ENCODE data around the gene CEP128.

CEP128 gene

DNA sequence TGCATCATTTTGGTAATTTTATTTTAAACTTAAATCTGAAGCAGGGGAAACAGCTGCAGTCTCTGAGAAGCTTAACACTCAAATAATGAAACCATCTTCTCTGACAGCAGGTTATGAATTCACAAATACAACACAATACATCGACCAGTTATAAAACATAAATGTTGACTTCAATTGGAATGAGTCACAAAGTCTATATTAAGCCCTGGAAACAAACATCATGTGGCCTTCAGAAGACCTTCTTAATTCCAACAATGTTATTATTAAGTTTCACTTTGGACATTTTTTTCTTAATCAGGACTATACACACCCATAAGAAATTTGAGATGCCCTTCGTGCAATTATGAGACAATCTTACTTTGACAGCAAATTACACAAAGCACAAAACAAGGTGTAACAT lies 68.9 kb downstream of the CEP128 start:
- peak in 1 of 2 donors; percentile 27 for ATAC-seq

- ATAC-seq, result no peak
Observed at GRCh38 chr14:80868260-80868659, 73.3 kb downstream of the CEP128 start.

DNA sequence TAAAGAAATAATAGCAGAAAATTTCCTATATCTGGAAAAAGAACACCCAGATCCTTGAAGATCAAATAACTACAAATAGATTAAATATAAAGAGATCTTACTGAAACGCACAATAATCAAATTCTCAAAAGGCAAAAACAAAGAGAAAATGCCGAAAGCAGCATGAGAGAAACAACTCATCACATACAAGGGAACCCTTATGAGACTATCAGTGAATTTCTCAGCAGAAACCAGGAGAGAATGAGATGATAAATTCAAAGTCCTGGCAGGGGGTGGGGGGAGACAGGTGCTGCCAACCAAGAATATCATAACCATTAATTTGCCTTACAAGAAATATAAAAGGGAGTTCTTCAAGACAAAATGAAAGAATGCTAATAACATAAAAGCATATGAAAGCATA lies 73.7 kb downstream of the CEP128 start:
- no peak for ATAC-seq

DNA sequence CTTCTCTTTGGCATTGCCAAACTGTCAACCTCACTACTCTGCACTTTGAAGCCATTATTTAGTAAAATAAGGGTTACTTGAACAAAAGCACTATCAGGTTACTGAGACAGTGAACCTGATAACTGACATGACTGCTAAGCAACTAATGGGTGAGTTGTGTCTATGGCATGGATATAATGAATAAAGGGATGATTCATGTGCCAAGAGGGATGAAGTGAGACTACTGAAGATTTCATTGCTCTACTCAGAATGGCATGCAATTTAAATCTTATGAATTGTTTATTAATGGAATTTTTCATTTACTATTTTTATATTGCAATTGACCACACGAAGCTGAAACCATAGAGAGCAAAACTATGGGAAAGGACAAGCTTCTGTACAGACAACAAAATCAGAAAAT lies 74.4 kb downstream of the CEP128 start:
- no peak for ATAC-seq

GRCh38 chr14:80865565-80865964 lies 76.0 kb downstream of the CEP128 start:
- ATAC-seq, result no peak

- no peak for ATAC-seq
Observed at GRCh38 chr14:80862983-80863382, 78.6 kb downstream of the CEP128 start.

DNA sequence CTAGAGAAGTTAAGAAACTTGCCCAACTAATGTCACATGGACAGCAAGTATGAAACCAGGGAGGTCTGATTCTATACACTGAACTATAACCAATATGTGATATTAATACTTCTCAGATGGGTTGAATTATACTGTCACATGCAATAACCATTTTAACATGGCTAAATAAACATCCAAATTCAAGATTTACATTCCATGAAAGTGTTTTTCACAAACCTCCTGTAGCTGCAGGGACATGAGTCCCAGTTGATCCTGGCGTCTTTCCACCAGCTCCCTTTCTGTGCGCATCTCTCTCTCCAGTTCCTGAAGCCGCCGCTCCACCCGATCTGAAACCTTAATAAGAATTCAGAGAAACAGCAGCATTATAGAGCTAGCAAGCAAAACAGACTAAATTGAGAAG lies 79.0 kb downstream of the CEP128 start:
- no peak for ATAC-seq

GRCh38 chr14:80850197-80850814 lies 91.2 kb downstream of the CEP128 start:
- ATAC-seq, result no peak

- ATAC-seq, result no peak
Observed at GRCh38 chr14:80847070-80847469, 94.5 kb downstream of the CEP128 start.

- ATAC-seq, result no peak
Observed at GRCh38 chr14:80845856-80846255, 95.7 kb downstream of the CEP128 start.

GRCh38 chr14:80844872-80845271 lies 96.7 kb downstream of the CEP128 start:
- no peak for ATAC-seq

- ATAC-seq, result no peak
Observed at GRCh38 chr14:80839743-80840142, 101.8 kb downstream of the CEP128 start.

DNA sequence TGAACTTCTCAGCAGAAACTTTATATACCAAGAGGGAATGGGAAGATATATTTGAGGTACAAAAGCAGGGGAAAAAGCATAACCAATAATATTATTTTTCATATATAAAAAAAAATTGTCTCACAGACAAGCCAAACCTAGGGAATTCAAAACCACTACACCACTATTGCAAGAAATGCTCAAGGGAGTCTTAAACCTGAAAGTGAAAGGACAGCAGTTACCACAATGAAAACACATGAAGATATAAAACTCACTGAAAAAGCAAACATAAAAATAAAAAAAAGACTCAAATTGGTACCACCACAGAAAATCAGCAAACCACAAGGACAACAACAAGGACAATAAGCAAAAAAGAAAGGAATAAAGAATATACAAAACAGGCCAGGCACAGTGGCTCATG lies 131.9 kb downstream of the CEP128 start:
- ATAC-seq, result no peak

DNA sequence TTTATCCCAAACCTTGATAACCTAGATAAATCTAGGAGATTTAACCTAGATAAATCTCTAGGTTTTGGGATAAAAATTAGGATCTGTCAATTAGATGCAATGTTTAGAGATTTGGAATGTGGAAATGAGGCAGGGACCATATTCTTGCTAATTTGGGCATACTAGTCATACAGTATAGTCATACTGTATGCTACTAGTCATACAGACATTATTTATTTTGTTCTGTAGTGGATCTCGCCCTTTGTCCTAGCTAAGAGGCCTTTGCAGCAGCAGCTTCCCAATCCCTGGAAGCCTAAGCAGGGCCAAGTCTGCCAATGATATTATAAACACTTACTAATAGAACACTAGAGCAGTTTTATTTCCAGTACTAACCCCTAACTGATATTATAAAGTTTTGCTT lies 136.4 kb downstream of the CEP128 start:
- ATAC-seq, result no peak

- ATAC-seq, result no peak
Observed at GRCh38 chr14:80798878-80799277, 142.7 kb downstream of the CEP128 start.

DNA sequence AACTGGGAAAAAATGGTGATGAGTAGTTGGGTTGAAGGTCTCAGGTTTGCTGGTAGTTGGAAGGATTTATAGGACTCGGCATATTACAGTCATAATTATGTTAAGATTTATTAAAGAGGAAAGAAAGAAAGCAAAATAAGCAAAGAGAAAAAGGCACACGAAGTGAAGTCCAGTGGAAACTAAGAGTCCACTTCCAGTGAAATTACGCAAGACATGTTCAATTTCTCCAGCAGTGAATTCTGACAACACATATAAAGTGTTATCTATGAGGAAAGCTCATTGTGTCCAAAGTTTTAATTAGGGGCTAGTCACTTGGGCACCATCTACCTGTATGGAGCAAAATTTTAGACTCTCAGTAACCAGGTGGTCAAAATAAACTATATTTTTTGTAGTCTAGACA lies 143.3 kb downstream of the CEP128 start:
- no peak for ATAC-seq

DNA sequence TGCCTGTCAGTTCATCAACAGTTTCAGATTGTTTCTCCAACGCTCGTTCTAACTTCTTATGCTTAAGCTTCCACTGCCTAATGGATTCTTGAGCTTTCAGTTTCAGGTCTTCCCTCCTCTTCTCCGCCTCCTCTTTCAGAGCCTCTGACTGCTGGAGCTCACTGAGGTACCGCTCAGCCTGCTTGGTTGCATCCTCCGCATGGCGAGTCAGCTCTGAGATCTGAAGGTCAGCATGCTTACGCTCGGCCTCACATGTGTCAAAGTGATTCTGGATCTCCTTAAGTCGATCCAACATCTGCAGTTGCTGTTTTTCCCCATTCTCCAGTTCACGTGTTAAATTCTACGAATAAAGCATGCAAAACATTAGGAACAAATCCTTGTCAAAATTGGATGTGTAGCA lies 148.8 kb downstream of the CEP128 start:
- ATAC-seq, result no peak

DNA sequence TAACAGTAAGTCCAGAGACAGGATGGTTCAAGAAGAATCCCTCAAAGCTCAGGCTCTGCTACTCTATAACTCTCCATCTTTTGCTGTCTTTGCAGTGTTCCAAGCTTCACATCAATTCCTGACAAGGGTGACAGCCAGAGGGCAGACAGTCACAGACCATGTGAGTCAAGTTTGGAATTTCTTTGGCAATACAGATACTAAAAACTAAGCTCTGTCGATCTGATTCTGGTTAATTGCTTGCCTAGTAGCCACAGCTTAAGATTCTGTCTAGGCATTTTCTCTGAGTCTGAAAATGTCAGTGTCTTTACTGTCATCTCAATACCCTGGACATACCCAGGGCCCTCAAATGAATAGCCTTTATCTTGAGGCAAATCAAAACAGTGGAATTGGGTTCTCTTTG lies 153.7 kb downstream of the CEP128 start:
- no peak for ATAC-seq

DNA sequence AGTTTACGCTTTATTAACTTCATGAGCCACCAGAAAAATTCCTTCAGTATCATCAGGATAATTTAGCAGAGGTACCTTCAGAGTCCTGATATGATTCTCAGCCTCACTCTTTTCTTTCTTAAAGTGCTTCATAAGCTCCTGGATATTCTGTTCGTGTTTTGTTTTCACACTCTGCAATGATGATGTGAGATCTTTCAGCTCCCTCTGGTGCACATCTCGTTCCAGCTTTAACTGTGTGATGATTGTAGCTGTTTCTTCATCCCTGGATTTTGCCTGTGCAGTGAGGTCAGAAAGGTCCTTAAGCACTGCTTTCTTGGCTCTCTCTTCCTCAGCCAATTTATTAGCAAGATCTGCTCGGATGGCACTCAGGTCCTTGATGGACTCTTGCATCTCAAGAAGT lies 156.7 kb downstream of the CEP128 start:
- ATAC-seq, result no peak

DNA sequence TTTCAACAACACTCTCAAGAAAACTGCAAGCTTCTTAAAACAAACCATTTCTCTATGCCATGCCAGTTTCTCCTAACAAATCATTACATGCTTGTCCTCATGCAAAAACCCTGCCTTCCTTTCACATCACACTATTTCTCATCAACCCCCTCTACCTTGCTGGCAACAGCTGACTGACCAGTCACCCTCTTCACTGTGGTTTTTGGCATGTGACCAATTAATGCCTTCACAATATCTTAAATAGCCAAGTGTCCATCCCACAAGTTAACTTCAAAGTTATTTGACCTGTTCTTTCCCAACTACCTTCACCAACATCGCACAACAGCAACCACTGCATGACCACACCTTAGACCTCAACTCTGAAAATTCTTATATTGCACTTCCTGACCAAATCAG lies 159.6 kb downstream of the CEP128 start:
- ATAC-seq, result no peak

GRCh38 chr14:80780500-80780899 lies 161.0 kb downstream of the CEP128 start:
- no peak for ATAC-seq

- ATAC-seq, result no peak
Observed at GRCh38 chr14:80776657-80777056, 164.9 kb downstream of the CEP128 start.

GRCh38 chr14:80776186-80776585 lies 165.4 kb downstream of the CEP128 start:
- ATAC-seq, result no peak

DNA sequence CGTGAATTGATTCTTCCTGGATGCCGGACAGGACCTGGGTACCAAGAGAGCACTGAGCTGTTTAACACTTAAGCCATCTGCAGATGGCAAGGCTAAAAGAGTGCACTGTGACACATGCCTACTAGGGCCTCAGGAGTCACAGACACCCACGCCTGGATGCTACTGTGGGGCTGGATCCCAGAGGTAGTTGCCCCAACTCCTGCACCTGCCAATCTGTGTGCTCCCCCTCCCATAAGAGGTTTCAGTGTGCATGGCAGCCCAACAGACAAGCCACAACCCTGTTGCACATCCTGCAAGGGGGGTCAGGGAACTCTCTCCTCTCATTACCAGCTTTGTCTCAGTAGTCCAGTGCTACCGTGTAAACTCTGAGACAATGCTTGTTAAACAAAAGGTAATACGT lies 169.0 kb downstream of the CEP128 start:
- ATAC-seq, result no peak

DNA sequence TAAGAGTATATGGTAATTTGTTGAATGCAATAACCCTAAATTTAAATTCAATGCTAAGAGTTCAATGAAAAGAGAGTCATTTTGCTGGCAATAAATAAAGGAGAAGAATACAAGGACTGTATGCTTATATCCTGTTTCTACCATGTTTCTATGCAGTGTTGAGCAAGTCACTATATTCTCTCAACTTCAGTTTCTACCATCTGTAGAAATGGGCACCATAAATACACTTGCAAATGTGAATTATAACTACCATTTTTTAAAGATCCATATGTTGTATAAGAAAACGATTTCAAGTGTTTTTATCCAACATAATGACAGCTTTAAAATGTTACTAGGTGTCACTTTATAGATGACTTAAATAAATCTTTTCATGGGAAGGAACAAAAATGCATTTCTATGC lies 170.3 kb downstream of the CEP128 start:
- no peak for ATAC-seq
